Measurements from ENCODE around the gene SPIB.

DNA sequence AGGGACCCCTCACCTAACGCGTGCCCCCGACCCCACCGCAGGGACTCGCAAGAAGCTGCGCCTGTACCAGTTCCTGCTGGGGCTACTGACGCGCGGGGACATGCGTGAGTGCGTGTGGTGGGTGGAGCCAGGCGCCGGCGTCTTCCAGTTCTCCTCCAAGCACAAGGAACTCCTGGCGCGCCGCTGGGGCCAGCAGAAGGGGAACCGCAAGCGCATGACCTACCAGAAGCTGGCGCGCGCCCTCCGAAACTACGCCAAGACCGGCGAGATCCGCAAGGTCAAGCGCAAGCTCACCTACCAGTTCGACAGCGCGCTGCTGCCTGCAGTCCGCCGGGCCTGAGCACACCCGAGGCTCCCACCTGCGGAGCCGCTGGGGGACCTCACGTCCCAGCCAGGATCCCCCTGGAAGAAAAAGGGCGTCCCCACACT, 9.3 kb downstream of the SPIB start:
- TF ChIP-seq CTCF (optimal IDR thresholded peaks at IDR 0.05 in 1 of 3, IDR thresholded peaks at IDR 0.05 in 1 of 3, conservative IDR thresholded peaks at IDR 0.05 in 1 of 3; ENCODE audit: extremely low read depth in 1 of 3, insufficient read depth in 2 of 3, low read length in 3 of 3) (no peak), EZH2 (IDR thresholded peaks at IDR 0.05; ENCODE audit: low read length) (no peak)
